IPS-NIHi7 (cell line): ENCODE measurements around the gene TSPAN17.
"Not testable (repeated sequence)": the region's sequence is repeated elsewhere in the genome, so short reads cannot be mapped to it uniquely, and the experiment has no call there.

Experiments
- DNase-seq: peaks from one replicate; pipeline ENCODE4 v3.0.0; 2012; ENCODE audit warnings: mixed read lengths; ENCODE audit errors: extremely low spot score

TSPAN17 gene

GRCh38 chr5:176679365-176680225, 32.3 kb downstream of the TSPAN17 start:
- DNase-seq = no peak

GRCh38 chr5:176680226-176680563, 32.9 kb downstream of the TSPAN17 start:
- no peak for DNase-seq

GRCh38 chr5:176682016-176682531, 34.8 kb downstream of the TSPAN17 start:
- DNase-seq = no peak

GRCh38 chr5:176685010-176685409, 37.7 kb downstream of the TSPAN17 start:
- no peak for DNase-seq

GRCh38 chr5:176687247-176687646, 40.0 kb downstream of the TSPAN17 start:
- no peak for DNase-seq

GRCh38 chr5:176687881-176688280, 40.6 kb downstream of the TSPAN17 start:
- peak; percentile 67 for DNase-seq

GRCh38 chr5:176690911-176691310, 43.6 kb downstream of the TSPAN17 start:
- no peak for DNase-seq

DNA sequence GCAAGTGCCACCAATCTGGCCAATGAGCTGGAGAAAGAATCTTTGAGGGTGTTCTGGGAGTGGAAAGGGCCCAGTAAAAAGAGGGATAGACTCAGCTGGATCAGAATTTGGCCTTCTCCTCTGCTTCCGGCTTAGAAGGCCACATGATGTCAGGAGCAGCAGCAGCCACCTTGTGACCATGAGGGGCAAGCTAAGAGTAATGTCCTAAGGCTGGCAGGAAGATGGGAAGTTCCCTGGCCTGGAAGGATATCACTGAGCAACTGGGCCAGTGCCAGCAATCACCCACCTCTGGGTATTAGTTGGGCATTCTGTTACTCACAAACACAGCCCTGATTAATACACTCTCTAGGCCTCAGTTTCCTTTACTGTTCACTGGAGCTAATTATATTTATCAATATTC, 44.2 kb downstream of the TSPAN17 start:
- DNase-seq = no peak

- no peak for DNase-seq
Measured at GRCh38 chr5:176692326-176692725, 45.0 kb downstream of the TSPAN17 start.

GRCh38 chr5:176692839-176693476, 45.7 kb downstream of the TSPAN17 start:
- no peak for DNase-seq

- DNase-seq = no peak
Measured at GRCh38 chr5:176693477-176693851, 46.2 kb downstream of the TSPAN17 start.

- DNase-seq = no peak
Measured at GRCh38 chr5:176694146-176694545, 46.9 kb downstream of the TSPAN17 start.

GRCh38 chr5:176694631-176695030, 47.3 kb downstream of the TSPAN17 start:
- DNase-seq = no peak

GRCh38 chr5:176695073-176695472, 47.8 kb downstream of the TSPAN17 start:
- no peak for DNase-seq

DNA sequence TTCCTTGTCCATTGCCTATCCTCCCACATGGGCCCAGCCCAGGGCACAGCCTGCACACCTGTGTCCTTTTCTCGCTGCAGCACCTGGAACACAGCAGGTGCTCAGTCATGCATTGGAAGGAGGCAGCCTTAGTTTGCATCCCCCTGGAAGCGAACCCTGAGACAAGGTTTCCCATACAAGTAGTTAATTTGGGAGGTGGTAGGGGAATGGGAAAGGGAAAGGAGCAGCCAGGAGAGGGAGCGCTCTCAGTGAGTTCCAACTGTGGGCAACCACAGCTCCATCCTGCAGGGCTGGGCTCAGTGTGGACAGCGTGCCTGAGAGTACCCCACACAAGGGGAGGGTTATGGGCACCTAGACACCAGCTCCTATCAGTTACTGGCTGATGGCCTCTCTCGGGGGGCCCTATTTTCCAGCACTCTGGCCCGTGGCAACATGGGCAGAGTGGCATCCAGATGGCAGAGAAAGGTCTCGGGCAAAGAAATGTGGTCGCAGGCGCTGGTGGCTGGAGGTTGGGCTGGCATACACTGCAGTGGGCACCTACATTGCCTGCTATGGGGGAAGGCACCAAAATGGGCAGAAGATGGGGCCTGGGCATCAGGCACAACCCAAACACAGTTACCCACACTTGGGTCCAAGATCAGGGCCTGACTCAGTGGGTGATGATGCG, 50.1 kb downstream of the TSPAN17 start:
- DNase-seq = no peak

DNA sequence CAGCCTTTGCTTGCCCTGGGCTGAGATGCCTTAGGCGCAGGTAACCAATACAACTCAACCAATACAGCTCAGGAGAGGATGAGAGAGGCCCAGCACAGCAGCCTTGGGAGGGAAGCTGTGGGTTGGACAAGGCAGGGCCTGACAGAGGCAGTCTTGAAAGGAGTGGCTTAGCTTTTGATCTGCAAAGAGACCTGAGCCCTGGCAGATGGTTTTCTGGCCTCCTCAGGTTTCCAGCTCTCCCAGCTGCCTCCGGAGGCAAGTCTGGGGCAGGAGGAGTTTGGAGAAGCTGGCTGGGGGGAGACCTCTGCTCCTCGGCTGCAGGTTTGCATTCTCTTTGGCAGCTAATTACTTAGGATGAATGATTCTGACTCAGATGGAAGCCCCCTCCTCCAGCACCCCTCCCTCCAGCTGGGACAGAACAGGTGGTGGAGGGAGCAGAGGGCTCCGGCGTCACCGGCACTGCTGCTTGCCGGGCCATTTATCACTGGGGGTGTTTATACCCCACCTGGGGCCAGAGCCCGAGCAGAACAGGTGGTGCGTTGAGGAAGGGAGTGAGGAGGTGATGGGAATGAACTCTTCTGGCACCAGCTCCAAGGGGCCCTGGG, 50.8 kb downstream of the TSPAN17 start:
- DNase-seq = peak; percentile 64

DNA sequence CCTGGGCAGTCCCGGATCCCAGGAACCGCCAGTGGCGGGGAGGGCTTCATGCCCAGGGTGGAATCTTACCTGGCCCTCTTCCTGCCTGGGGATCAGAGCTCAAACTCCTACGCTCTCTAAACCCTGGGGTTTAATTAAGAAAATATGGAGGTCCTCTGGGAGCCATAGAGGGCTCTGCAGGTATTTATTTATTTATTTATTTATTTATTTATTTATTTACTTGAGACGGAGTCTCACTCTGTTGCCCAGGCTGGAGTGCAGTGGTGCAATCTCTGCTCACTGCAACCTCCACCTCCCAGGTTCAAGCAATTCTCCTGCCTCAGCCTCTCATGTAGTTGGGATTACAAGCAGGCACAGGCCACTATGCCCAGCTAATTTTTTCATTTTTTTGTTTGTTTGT, 52.2 kb downstream of the TSPAN17 start:
- DNase-seq = not testable (repeated sequence)

GRCh38 chr5:176700239-176700847, 53.1 kb downstream of the TSPAN17 start:
- peak; percentile 71 for DNase-seq

DNA sequence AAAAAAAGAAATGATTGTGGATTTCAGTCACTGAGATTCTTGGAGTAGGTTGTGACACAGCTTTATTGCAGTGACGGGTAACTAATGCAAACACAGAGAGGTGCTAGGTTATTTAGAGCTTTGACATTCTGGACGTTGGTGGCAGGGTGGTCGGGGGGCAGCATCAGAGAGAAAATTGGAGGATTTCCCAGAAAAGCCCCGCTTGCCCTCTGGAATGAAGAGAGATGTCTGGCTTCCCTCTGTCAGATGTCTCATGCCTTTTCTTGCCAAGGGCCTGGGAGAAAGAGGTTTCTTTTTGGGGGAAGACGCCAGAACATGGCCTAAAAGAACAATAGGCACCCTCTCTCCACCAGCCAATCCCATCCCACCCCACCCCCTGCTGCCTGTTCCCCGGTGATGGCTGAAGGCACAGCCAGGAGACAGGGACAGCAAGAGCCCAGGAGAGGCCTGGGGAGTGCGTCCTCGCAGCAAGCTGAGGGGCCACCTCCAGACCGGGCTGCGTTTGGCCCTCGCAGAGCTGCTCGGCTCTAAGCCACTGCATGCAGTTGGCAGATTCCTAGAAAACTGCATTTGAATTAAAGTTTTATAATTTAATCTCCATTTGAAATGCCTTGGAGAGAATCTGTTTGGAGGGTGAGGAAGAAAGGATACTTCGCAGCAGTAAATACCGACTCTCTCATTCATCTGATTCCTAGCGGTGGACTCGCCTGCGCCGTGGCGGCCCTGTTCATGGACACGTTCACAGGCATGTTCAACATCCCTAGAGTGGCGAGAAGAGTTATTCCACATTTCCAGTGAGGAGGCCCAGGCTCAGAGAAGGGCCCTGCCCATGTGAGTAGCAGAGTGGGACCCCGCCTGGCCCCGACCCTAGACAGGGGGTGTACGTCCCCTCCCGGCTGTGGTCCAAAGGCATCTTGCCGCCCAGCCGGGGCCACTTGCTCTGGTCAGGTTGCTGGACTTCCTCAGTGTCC, 55.7 kb downstream of the TSPAN17 start:
- no peak for DNase-seq

DNA sequence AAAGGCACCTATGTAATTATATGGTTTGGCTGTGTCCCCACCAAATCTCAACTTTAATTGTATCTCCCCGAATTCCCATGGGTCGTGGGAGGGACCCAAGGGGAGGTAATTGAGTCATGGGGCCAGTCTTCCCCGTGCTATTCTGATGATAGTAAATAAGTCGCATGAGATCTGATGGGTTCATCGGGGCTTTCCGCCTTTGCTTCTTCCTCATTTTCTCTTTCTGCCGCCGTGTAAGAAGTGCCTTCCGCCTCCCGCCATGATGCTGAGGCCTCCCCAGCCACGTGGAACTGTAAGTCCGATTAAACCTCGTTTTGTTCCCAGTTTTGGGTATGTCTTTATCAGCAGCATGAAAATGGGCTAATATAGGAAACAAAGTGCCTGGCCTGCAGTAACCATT, 56.6 kb downstream of the TSPAN17 start:
- DNase-seq = no peak

- no peak for DNase-seq
Measured at GRCh38 chr5:176704355-176704754, 57.1 kb downstream of the TSPAN17 start.
